ENCODE data around the gene MRPL24. TPM values are rescaled to one million over a fixed set of nuclear protein-coding genes. Genes with fewer than 3 reads are reported as not detected.

MRPL24 gene
- total RNA-seq, 2 donors from 2014 or later: 37.7 to 60.2 TPM

GRCh38 chr1:156746728-156747631 is 6.1 kb upstream of the MRPL24 start:
- peak; percentile 93 to 95 for DNase-seq
- ATAC-seq: peak; percentile 30
- intact Hi-C loops (cut with DNase I, micrococcal nuclease): no loop called here

GRCh38 chr1:156746406-156746727 is 5.5 kb upstream of the MRPL24 start:
- ATAC-seq: no peak
- no peak for DNase-seq
- intact Hi-C loops (cut with DNase I, micrococcal nuclease): no loop called here

DNA sequence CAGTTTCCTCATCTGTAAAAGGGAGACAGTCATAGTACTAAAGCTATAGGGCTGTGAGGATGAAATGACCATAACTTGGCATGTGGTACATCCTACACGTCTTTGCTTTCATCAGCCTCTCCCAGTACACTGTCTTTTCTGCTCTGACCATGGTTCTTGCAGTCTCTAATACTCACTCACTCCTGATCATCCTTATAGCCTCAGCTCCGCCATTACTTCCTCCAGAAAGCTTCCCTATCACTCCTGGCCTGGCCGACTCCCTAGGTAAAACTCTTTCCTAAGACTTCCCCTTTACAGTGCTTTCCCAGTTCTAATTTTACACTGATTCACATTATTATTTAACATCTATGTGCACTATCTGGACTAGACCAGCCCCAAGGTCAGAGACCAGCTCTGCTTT is 5.0 kb upstream of the MRPL24 start:
- DNase-seq (no peak), ATAC-seq (no peak)
- intact Hi-C loops (cut with DNase I, micrococcal nuclease): no loop called here

DNA sequence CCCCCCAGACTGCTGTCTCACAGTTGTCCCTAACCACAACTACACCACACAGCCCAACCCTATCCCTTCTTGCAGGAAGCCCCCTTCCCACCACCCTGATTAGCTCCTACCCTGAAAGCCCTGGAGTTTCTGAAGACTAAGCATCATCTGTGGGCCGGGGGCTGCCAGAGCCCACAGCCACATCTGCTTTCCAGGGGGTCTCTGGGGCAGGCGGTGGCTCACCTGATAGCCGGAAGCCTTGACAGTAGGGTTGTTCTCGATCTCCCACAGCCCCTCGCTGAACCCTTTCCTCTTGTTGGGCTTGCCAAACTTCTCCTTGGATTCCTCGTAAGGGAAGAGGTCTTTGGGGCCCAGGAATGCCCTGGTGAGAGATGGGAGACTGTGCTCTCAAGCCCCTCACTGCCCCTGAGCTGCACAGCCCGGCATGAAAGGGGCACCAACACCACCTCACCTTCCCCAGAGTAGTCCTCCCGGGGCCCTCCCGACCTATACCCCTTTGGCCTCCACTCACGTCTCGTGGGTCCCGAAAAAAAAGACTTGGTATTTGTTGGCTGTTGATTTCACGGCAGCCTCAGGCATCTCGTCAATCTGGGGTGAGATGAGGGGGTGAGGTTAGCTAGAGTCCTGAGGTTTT is 4.0 kb upstream of the MRPL24 start:
- intact Hi-C loops (cut with DNase I, micrococcal nuclease): no loop called here
- ATAC-seq (no peak), DNase-seq (no peak)

DNA sequence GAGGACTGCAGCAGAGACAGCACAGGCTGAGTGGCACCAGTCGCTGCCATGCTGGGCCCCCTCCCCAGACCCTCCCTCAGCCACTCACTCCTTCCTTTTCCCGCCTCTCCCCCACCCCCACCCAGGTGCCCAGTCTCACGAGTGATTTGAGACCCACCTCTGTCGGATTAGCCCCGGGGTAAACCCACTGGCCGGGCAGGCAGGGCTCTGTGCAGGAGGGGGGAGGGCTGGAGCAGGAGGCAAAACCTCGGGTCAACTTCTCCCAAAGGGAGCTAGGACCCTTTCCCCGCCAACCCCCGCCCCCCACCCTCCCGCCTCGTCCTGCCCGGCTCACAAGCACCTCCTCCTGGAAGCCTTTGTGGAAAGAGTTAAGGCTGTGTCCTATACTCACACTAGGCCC is 3.5 kb upstream of the MRPL24 start:
- ATAC-seq: no peak

GRCh38 chr1:156743367-156744302 is 2.7 kb upstream of the MRPL24 start:
- intact Hi-C loops (cut with DNase I, micrococcal nuclease): no loop called here
- ATAC-seq (no peak), DNase-seq (no peak)

More for the DNA sequence above, 3.5 kb upstream of the MRPL24 start:
- no peak for DNase-seq
- intact Hi-C loops (cut with DNase I, micrococcal nuclease): no loop called here

- no peak for ATAC-seq
- DNase-seq: no peak
- intact Hi-C loops (cut with DNase I, micrococcal nuclease): no loop called here
Observed at GRCh38 chr1:156742801-156743200, 1.9 kb upstream of the MRPL24 start.

DNA sequence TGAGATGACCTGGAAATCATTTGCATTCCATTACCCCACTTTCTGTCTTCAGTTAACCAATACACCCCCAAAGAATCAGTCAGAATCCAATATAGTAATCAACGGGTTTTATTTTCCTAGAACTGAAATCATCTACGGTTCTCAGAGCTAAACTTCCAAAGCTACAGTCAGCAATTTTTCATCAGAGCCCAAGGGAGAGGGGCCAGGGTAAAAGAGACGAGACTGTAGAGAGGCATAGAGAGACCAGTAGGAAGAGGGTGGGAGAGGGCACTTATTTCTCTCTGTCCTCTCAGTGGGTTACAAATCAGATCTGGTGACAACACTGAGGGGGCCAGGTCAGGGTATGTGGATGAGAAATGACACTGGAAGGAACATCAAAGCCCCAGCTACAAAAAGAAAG is 1.1 kb upstream of the MRPL24 start:
- no peak for DNase-seq
- intact Hi-C loops (cut with DNase I, micrococcal nuclease): no loop called here
- ATAC-seq: no peak

- no peak for DNase-seq
- intact Hi-C loops (cut with DNase I, micrococcal nuclease): no loop called here
- no peak for ATAC-seq
Observed at GRCh38 chr1:156741481-156741983, 644 bp upstream of the MRPL24 start.

GRCh38 chr1:156740237-156740740 is 599 bp downstream of the MRPL24 start:
- DNase-seq (peak in 1 of 2 donors; percentile 39), ATAC-seq (peak; percentile 10)
- intact Hi-C loops (cut with DNase I, micrococcal nuclease): no loop called here

- no peak for DNase-seq
- ATAC-seq: no peak
- intact Hi-C loops (cut with DNase I, micrococcal nuclease): no loop called here
Observed at GRCh38 chr1:156738916-156739315, 2.0 kb downstream of the MRPL24 start.

- no peak for DNase-seq
- no peak for ATAC-seq
- intact Hi-C loops (cut with DNase I, micrococcal nuclease): no loop called here
Observed at GRCh38 chr1:156738407-156738806, 2.5 kb downstream of the MRPL24 start.

DNA sequence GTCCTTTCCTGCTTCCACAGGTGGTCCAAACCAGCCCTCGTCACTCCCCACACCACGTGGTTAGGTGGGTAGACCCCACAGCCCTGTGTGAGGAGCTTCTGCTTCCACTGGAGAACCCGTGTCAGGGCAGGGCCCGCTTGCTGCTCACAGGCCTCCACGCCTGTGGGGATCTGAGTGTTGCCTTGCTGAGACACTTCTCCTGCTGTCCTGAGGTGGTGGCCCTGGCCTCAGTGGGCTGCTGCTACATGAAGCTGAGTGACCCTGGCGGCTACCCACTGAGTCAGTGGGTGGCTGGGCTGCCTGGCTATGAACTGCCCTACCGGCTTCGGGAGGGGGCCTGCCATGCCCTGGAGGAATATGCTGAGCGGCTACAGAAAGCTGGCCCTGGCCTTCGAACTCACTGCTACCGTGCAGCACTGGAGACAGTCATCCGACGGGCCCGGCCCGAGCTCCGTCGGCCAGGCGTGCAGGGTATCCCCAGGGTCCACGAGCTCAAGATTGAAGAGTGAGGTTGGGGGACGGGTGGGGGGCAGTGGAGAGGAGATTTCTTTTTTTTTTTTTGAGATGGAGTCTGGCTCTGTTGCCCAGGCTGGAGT is 6.8 kb downstream of the MRPL24 start:
- intact Hi-C loops (cut with DNase I, micrococcal nuclease): no loop called here
- DNase-seq (no peak), ATAC-seq (no peak)

DNA sequence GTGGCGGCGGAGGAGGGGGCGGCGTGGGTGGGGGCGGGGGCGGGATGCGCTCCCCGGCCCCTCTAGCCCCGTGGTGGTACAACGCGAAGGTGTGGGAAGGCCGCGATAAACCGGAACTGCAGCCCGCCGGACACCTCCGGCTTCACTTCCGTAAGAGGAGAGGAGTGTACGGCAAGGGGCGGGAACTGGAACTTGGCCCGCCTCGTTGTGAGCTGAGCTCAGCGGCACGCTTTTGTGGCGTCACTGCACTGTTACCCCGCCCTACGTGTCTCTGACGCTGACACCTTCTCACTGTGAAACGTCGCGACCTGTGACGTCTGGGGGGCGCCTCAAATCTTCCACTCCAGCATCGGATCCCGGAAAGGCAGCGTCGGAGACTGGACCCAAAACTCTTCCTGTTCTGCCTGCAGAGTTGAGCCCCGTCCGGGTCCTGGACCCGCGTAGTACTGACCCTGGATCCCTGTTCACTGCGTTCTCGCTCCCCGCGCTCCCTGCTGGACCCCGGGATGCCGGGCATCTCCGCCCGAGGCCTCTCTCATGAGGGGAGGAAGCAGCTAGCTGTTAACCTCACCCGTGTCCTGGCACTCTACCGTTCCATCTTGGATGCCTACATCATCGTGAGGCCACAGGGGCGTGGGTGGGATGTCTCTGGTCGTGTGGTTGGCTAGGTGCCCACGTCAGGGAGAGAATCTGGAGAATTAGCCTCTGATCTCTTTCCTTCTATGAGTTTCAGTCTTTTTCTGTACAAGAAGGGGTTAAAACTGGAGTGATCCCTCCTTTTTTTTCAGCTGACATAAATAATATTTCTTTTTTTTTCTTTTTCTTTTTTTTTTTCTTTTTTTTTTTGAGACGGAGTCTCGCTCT is 12.1 kb downstream of the MRPL24 start, which contains the start of gene ISG20L2:
Gene ISG20L2, minus strand, starts transcription at position 168 of the 864 bp plus-strand sequence. CDS start 1,114 bp downstream, outside the sequence.
- peak; percentile 90 for ATAC-seq
- DNase-seq: peak; percentile 97 to 99

GRCh38 chr1:156727926-156728598 is 12.8 kb downstream of the MRPL24 start, which contains the start of gene METTL25B:
Gene METTL25B (plus strand): TSS chr1:156728469. CDS start chr1:156729105, 636 bp downstream.
- intact Hi-C loops (cut with DNase I, micrococcal nuclease): loop anchor here (5.0 kb wide), 2 partner anchors 36 to 41 kb away; no protein-coding TSS in a partner anchor
- ATAC-seq (peak; percentile 78), DNase-seq (peak; percentile 87)

More for the DNA sequence above, 12.1 kb downstream of the MRPL24 start, which contains the start of gene ISG20L2:
- intact Hi-C loops (cut with DNase I, micrococcal nuclease): loop anchor here (5.0 kb wide), 2 partner anchors 37 to 42 kb away; no protein-coding TSS in a partner anchor

- intact Hi-C loops (cut with DNase I, micrococcal nuclease): loop anchor here (5.0 kb wide), 2 partner anchors 35 to 40 kb away; no protein-coding TSS in a partner anchor
- DNase-seq (no peak), ATAC-seq (no peak)
Observed at GRCh38 chr1:156727492-156727891, 13.4 kb downstream of the MRPL24 start.
